ENCODE results near the gene ARRDC5. TPM values are rescaled to one million over a fixed set of nuclear protein-coding genes. Genes with fewer than 3 reads are reported as not detected.

Gene ARRDC5
- total and polyA plus RNA-seq, 2 donors (not counting 3 experiments of a cell fraction or from before 2014, with no cell fraction given): 0.04 TPM; not detected in 1

- Histone ChIP-seq H4K20me1 (replicated peaks; ENCODE audit: control insufficient read depth, extremely low read depth, insufficient read depth, low read length) (no peaks in the 10 kb centered on the region), H3K9ac (replicated peaks; ENCODE audit: extremely low read depth, insufficient read depth, low read length) (no peak overlapping the region), H3K27me3 (ENCODE audit: control insufficient read depth in 2 of 2, insufficient read depth in 2 of 2, low read length in 2 of 2) (no peaks in the 10 kb centered on the region), H3K9me3 (replicated peaks; ENCODE audit: control insufficient read depth, insufficient read depth, low read length) (no peaks in the 10 kb centered on the region), H3K36me3 (ENCODE audit: control insufficient read depth in 2 of 2, extremely low read depth in 1 of 2, insufficient read depth in 2 of 2, low read length in 2 of 2) (no peaks in the 10 kb centered on the region), H2AFZ (ENCODE audit: low read depth, low read length) (no peak overlapping the region), H3K4me1 (ENCODE audit: control insufficient read depth, extremely low read depth, insufficient read depth, low read length) (no peaks in the 10 kb centered on the region), H3K4me3 (replicated peaks in 1 of 3; ENCODE audit: insufficient read depth in 1 of 3, low read depth in 1 of 3, low read length in 3 of 3) (no peak overlapping the region), H3K79me2 (ENCODE audit: control insufficient read depth, insufficient read depth, low read length) (peaks cover 43% of the 10 kb centered on the region), H3K27ac (ENCODE audit: insufficient read depth, low read depth, low read length) (no peak overlapping the region), H3K9me1 (replicated peaks; ENCODE audit: control insufficient read depth, extremely low read depth, insufficient read depth, low read length) (no peaks in the 10 kb centered on the region), H3K4me2 (ENCODE audit: insufficient read depth, low read length) (no peak overlapping the region)
- FAIRE-seq: no peak
- POLR2A ChIA-PET: no interaction called here
- BruUV-seq (replicated peaks): no TSS peak
- dilution Hi-C loops (cut with MboI; ENCODE audit: extremely low pct_ligation_motif_present, low sequenced_read_pairs) (no loop called here), intact Hi-C loops (cut with micrococcal nuclease) (no loop called here)
- TF ChIP-seq EZH2 (IDR thresholded peaks at IDR 0.05; ENCODE audit: borderline replicate concordance, low read depth, low read length, severe bottlenecking) (no peak), POLR2AphosphoS5 (IDR thresholded peaks at IDR 0.05; ENCODE audit: insufficient read depth, low read depth, low read length) (no peak), GATA2 (IDR thresholded peaks at IDR 0.05; ENCODE audit: insufficient read depth, insufficient read length, low read depth, low read length) (no peak), MAX (IDR thresholded peaks at IDR 0.05; ENCODE audit: insufficient read depth, insufficient read length) (no peak), POLR2A (IDR thresholded peaks at IDR 0.05; ENCODE audit: low read depth, low read length) (no peak), MYC (IDR thresholded peaks at IDR 0.05; ENCODE audit: low read depth, low read length) (no peak), CTCF (IDR thresholded peaks at IDR 0.05; ENCODE audit: extremely low read depth in 1 of 2, insufficient read depth in 1 of 2, low read depth in 1 of 2, low read length in 2 of 2) (no peak), FOS (IDR thresholded peaks at IDR 0.05; ENCODE audit: borderline replicate concordance, insufficient read depth, low read length) (no peak), JUN (IDR thresholded peaks at IDR 0.05; ENCODE audit: borderline replicate concordance, insufficient read depth, insufficient read length, low read depth) (no peak)
- CTCF ChIA-PET: interaction anchor here (1.2 to 1.6 kb wide), 4 partner anchors 10 to 101 kb away, joined by 3 to 5 read pairs (median 3); no protein-coding TSS in a partner anchor
- DNase-seq (ENCODE audit: low read depth, low spot score): no peak
Observed at GRCh38 chr19:4930664-4931063, 28.0 kb upstream of the ARRDC5 start.
